Neural progenitor cell (in vitro differentiated cells): ENCODE measurements around the gene MYO1E.

ENCODE experiments used
- EZH2 ChIP-seq: fragments of 200-600 bp; sonication (generic); IDR thresholded peaks from 2 replicates; pipeline ENCODE4 v1.6.1; 2017; ENCODE audit warnings: antibody characterized with exemption, mild to moderate bottlenecking, moderate library complexity
- EZH2phosphoT487 ChIP-seq: fragments of 200-600 bp; sonication (generic); IDR thresholded peaks from 2 replicates; pipeline ENCODE4 v1.6.1; 2017; ENCODE audit warnings: antibody characterized with exemption
- TF ChIP-seq, protein P1 (sequence below): fragments of 200-600 bp; sonication (generic); IDR thresholded peaks from 2 replicates; pipeline ENCODE4 v1.5.1; 2017; ENCODE audit warnings: antibody characterized with exemption, mild to moderate bottlenecking

DNA sequence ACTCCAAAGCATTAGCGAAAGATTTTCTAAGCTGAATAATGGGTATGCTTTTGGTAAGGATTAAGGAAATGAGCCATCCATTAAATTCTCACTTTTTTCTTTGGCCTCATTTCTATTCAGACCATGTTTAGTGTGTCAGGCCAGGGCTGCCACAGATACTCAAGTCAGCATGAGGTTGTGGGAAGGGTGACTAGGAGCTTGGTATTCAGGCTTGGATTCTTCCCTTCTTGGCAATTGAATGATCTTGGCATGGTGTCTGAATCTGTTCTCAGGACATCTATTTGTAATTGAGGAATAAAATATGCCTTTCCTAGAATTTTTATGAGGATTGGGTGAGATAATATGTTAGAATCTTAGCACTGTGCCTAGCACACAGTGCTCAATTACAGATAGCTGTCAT lies 256.5 kb downstream of the MYO1E start:
- TF ChIP-seq, protein P1, sequence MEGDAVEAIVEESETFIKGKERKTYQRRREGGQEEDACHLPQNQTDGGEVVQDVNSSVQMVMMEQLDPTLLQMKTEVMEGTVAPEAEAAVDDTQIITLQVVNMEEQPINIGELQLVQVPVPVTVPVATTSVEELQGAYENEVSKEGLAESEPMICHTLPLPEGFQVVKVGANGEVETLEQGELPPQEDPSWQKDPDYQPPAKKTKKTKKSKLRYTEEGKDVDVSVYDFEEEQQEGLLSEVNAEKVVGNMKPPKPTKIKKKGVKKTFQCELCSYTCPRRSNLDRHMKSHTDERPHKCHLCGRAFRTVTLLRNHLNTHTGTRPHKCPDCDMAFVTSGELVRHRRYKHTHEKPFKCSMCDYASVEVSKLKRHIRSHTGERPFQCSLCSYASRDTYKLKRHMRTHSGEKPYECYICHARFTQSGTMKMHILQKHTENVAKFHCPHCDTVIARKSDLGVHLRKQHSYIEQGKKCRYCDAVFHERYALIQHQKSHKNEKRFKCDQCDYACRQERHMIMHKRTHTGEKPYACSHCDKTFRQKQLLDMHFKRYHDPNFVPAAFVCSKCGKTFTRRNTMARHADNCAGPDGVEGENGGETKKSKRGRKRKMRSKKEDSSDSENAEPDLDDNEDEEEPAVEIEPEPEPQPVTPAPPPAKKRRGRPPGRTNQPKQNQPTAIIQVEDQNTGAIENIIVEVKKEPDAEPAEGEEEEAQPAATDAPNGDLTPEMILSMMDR = no peak
- no peak for TF ChIP-seq EZH2
- no peak for TF ChIP-seq EZH2phosphoT487
